Measurements from ENCODE around the gene PRKG1.
"Not testable (repeated sequence)": the region's sequence is repeated elsewhere in the genome, so short reads cannot be mapped to it uniquely, and the experiment has no call there.

The PRKG1 gene

DNA sequence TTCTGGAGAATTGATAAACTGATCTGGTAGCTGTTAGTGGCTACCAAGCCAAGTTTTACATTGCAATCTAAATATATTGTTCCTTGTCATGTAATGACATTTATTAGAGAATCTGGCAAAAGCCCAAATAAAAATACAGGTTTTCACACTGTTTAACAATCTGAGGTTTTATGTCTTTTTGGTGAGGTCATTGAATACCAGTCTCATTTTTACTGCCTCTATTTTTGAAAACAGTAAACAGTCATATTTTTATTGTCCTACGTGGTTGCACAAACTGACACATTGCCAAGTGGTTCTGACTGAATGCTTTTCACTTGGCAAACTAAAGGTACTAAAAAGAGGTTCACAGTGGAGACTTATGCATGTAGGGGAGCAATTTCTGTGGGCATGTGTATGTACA is 157.5 kb downstream of the PRKG1 start:
- DNase-seq, result no peak

DNA sequence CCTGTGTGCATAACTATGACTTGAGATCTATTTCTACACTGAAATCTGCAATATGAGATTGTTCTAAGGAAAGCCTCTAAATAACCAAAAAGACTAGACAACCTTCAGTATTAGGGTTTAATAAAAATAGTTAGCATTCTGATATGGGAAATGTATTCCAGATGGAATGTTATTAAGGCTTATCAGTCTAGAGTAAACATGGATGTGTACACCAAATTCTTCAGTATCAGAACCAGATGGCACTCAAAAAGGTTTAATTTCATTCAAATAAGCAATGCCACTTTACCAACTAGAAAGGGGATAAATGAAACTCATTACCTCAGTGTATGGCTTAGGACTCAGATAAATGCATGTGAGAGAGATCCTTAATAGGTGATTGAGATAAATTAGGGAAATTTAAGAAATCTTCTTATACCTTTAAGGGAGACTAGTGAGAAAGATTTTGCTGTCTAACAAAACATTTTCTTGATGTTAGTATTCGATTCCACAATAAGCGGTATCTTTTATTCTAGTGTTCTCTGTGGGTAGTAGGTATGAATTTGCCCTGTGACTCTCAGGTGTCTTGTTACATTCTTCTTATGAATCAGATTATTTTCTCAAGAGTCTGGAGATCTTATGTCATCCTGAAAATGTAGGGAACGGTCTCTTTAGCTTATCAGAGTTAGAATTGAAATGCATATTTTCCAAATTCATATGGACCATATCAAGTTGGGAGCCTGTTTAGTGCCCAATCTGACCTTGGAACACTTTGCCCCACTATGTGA is 159.2 kb downstream of the PRKG1 start:
- no peak for DNase-seq

GRCh38 chr10:51235865-51236264 is 161.6 kb downstream of the PRKG1 start:
- DNase-seq, result no peak

DNA sequence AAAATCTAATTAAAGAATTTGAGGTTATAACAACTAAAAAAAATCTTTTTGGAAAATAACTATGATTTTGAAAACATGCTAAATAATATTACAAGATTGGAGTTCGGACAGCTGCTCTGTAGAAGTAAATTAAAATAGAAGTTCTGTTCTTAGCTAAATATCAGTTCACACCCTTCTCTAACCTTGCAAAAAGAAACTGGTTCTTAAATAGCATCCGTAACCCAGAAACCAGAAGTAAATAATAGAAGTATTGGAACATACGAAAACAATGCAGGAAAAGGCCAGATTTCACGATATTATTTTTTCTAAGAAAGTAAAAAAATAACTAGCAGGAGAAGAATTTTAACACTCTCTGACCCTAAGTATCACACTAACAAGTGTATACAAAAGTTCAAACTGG is 164.7 kb downstream of the PRKG1 start:
- no peak for DNase-seq

DNA sequence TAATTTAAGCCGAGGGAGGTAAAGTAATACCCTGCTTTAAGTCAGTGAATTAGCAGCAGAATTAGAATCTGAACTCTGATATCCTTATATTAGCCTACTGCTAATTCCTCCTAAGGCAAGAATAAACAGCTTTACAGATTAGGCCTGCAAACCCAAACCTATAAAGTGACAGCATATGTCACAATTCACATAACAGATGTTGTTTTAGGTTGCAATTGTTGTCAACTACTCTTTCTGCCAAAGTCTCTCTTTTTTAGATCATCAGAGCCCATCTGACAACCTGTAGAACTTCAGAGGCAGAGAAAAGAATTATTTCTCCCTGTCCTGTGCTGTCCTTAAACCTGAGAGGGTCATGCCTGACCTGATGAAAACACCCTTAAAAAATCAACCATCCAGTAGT is 167.2 kb downstream of the PRKG1 start:
- DNase-seq, result no peak

GRCh38 chr10:51242393-51242792 is 168.1 kb downstream of the PRKG1 start:
- no peak for DNase-seq

DNA sequence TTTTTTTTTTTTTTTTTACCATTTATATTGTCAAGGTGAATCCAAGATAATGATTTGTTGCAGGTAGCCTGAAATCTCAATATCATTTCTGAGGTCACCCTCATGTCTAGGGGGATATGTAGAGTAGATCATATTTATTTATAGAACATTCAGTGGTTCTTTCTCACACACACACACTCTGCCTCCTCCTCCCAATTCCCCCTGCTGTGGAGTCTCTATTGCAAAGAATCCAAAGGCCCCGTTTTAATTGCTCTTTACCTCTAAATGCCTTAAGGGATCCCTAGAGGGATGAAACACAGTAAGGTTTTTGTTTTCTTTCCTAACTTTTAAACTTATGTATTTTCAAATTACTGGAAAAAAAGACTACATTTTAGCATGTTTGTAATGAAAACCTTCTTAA is 170.0 kb downstream of the PRKG1 start:
- no peak for DNase-seq

- DNase-seq, result no peak
Observed at GRCh38 chr10:51244748-51245490, 170.6 kb downstream of the PRKG1 start.

DNA sequence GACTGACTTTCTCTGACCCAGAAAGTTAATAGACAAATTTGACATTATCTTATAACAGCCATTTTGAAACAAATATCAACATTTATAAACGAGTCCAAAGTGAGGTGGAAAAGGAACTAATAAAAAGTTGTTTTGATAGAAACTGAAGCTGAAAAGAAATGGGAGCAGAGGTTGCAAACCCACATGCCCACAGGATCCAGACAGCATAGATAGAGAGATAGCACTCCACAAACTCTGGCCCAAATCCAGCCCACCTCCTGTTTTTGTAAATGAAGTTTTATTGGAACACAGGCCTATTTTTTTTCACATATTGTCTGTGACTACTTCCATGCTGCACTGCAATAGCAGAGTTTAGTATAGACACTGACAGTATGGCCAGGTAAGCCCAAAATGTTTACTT is 171.9 kb downstream of the PRKG1 start:
- DNase-seq, result no peak

- no peak for DNase-seq
Observed at GRCh38 chr10:51250278-51250920, 176.1 kb downstream of the PRKG1 start.

GRCh38 chr10:51251110-51251509 is 176.8 kb downstream of the PRKG1 start:
- DNase-seq, result no peak

- DNase-seq, result no peak
Observed at GRCh38 chr10:51255381-51255780, 181.1 kb downstream of the PRKG1 start.

GRCh38 chr10:51257511-51258248 is 183.4 kb downstream of the PRKG1 start:
- DNase-seq, result no peak

DNA sequence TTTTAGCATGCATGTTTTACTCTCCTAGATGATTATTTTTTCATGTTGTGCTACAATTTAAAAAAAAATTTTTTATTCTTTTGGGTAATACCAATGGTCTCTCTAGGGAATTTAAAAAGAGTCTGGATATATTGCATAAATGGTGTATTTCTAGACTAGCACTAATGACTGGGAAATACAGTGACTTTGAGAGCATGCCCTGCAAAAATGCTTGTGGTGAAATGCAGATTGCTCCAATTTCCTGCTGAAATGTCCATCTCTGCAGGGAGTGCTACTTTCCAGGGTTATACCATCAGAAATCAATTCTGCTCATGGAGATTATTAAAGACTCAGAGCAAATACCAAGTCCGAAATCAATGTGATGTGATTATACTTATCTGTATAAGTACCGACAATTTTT is 186.1 kb downstream of the PRKG1 start:
- DNase-seq, result no peak

GRCh38 chr10:51266496-51266895 is 192.2 kb downstream of the PRKG1 start:
- DNase-seq, result no peak

- DNase-seq, result not testable (repeated sequence)
Observed at GRCh38 chr10:51267980-51268570, 193.8 kb downstream of the PRKG1 start.

DNA sequence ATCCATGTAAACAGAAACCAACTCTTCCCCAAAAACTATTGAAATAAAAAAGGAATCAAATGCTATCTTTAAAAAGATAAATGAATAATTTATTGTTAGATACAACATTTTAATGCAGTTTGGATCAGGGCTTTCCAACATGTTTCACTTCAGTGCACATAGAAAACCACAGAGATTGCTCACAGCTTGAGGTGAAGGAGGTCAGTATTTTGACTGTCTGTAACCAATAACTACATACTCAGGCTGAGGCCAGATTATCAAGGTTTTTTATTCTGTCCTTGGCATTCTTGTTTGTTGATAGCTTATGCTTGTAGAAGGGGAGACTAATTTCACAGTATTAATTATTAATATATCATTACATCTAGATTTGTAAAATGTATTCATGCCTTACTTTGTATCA is 195.5 kb downstream of the PRKG1 start:
- no peak for DNase-seq

GRCh38 chr10:51270936-51271530 is 196.7 kb downstream of the PRKG1 start:
- no peak for DNase-seq

- not testable (repeated sequence) for DNase-seq
Observed at GRCh38 chr10:51272099-51272498, 197.8 kb downstream of the PRKG1 start.

- no peak for DNase-seq
Observed at GRCh38 chr10:51272555-51272954, 198.3 kb downstream of the PRKG1 start.

DNA sequence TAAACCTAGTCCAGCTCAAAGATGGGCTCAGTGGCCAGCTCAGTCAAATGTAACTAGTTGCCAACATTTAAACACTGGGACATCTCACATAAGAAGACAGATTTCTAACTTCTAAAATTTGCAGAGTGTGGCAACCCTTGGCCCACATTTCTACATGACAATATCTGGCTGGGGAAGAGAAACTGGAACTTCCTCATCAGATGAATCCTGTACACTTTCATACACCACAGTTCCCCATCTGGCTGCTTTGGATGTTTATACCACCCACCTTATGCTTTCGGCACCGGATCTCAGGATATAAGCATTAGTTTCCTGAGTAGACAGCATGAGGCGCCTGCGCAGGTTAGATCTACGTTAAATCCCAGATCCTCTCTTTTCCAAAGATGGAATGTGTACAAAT is 199.3 kb downstream of the PRKG1 start:
- no peak for DNase-seq

- not testable (repeated sequence) for DNase-seq
Observed at GRCh38 chr10:51276097-51276496, 201.8 kb downstream of the PRKG1 start.

All from effector CD4-positive, alpha-beta T cell (primary cell).